Gastrocnemius medialis (tissue), 4 donors: ENCODE results near the gene AMPD1. TPM values are rescaled to one million over a fixed set of nuclear protein-coding genes. Genes with fewer than 3 reads are reported as not detected.

Experiments used
- ATAC-seq, 2 donors: fragments of 150-250 bp; one replicate each; pipeline ENCODE4 v1.9.1; 2016
- DNase-seq, 2 donors: peaks; one replicate each; pipeline ENCODE4 v3.0.0-alpha.2; 2019
- H3K27ac ChIP-seq, 4 donors: fragments of 200-600 bp; sonication (generic); 1 replicate in 1 of 4; 2 replicates in 3 of 4; pipeline ENCODE4 v1.5.1; 2016 to 2018; ENCODE audit warnings: mild to moderate bottlenecking in 2 of 4, moderate library complexity in 1 of 4
- H3K27me3 ChIP-seq, 3 donors: fragments of 200-600 bp; sonication (generic) in 2 of 3; 1 replicate in 1 of 3; 2 replicates in 2 of 3; pipeline versions ENCODE4 v1.5.1 to v1.6.0; 2016 to 2019; ENCODE audit warnings: mild to moderate bottlenecking in 1 of 3, moderate library complexity in 1 of 3
- H3K36me3 ChIP-seq, 2 donors: fragments of 200-600 bp; sonication (generic) in 1 of 2; one replicate each; pipeline ENCODE4 v1.5.1; 2017 to 2018
- H3K4me1 ChIP-seq, 2 donors: fragments of 200-600 bp; sonication (generic) in 1 of 2; one replicate each; pipeline ENCODE4 v1.5.1; 2016 to 2017; ENCODE audit warnings: mild to moderate bottlenecking in 2 of 2
- H3K4me3 ChIP-seq, 4 donors: fragments of 200-600 bp; sonication (generic) in 3 of 4; 1 replicate in 1 of 4; 2 replicates in 3 of 4; pipeline ENCODE4 v1.5.1; 2016 to 2019; ENCODE audit warnings: mild to moderate bottlenecking in 2 of 4
- H3K9me3 ChIP-seq, 3 donors: fragments of 200-600 bp; sonication (generic) in 2 of 3; 1 replicate in 1 of 3; 2 replicates in 2 of 3; pipeline ENCODE4 v1.5.1; 2016 to 2019
- CTCF ChIP-seq, 5 experiments: fragments of 450-650 bp in 3 of 5; fragments of 200-600 bp in 2 of 5; sonication (generic) in 2 of 5; IDR thresholded peaks in 4 of 5; conservative IDR thresholded peaks in 1 of 5; 1 replicate in 4 of 5; 2 replicates in 1 of 5; pipeline ENCODE4 v1.5.1; 2016 to 2019; ENCODE audit warnings: antibody characterized with exemption in 5 of 5, mild to moderate bottlenecking in 3 of 5, moderate library complexity in 3 of 5
- POLR2A ChIP-seq, 2 donors: fragments of 450-650 bp; IDR thresholded peaks; one replicate each; pipeline ENCODE4 v1.6.1; 2017; ENCODE audit warnings: antibody characterized with exemption in 2 of 2, mild to moderate bottlenecking in 2 of 2, moderate library complexity in 2 of 2
- in situ Hi-C, 4 donors: fragments of 200-750 bp; cut with MboI; loops; one replicate each; pipeline versions ENCODE4 v1.15.0 to v1.8.0; 2017; ENCODE audit warnings: low sequenced_read_pairs in 4 of 4
- intact Hi-C: fragments of 100-400 bp; cut with DNase I; formaldehyde crosslinking; loops from one replicate; pipeline ENCODE4 v1.15.1; 2023; ENCODE audit warnings: low total_unique reads
- total RNA-seq, 4 donors: library from RNA; depleted of rRNA; stranded (reverse); fragments of >200 nt; gene quantifications; one replicate each; pipeline versions ENCODE4 v1.1.0 to v1.2.3, GENCODE V29; 2016

Gene AMPD1
- total RNA-seq, 4 donors from 2014 or later, result 43.5 to 93.4 (median 68.1) TPM

GRCh38 chr1:114716304-114717170 is 21.2 kb upstream of the AMPD1 start, which contains the start of gene NRAS:
NRAS (minus strand) TSS chr1:114716771; CDS start chr1:114716160, 611 bp downstream.
- intact Hi-C loops, result no loop called here
- in situ Hi-C loops, result no loop called here
- no peaks in the 10 kb centered on the region for H3K27me3 ChIP-seq
- H3K4me1 ChIP-seq, result peaks cover 36 to 44% of the 10 kb centered on the region in 2 donors
- H3K9me3 ChIP-seq, result no peaks in the 10 kb centered on the region
- TF ChIP-seq CTCF (IDR thresholded peaks at IDR 0.05 in 4 of 5, conservative IDR thresholded peaks at IDR 0.05 in 1 of 5) (no peak), POLR2A (IDR thresholded peaks at IDR 0.05) (peak; percentile 40 to 51)
- peak within 1 kb of the TSS; percentile 84 to 93 (median 88) for H3K27ac ChIP-seq
- DNase-seq, result peak; percentile 76 to 88
- peak; percentile 73 to 84 for ATAC-seq
- H3K36me3 ChIP-seq, result peaks cover 0 to 73% of the 10 kb centered on the region in 2 donors
- peak within 1 kb of the TSS; percentile 58 to 76 (median 72) for H3K4me3 ChIP-seq

- DNase-seq (no peak), ATAC-seq (no peak)
- peaks cover 30 to 38% of the 10 kb centered on the region in 2 donors for H3K4me1 ChIP-seq
- H3K4me3 ChIP-seq, result peak overlapping the region; percentile 58 to 76 (median 72)
- TF ChIP-seq CTCF (IDR thresholded peaks at IDR 0.05 in 4 of 5, conservative IDR thresholded peaks at IDR 0.05 in 1 of 5), result no peak
- no peak for TF ChIP-seq POLR2A (IDR thresholded peaks at IDR 0.05)
- in situ Hi-C loops, result no loop called here
- peaks cover 0 to 72% of the 10 kb centered on the region in 2 donors for H3K36me3 ChIP-seq
- peak overlapping the region; percentile 84 to 93 (median 88) for H3K27ac ChIP-seq
- intact Hi-C loops, result no loop called here
- no peaks in the 10 kb centered on the region for H3K27me3 ChIP-seq
- H3K9me3 ChIP-seq, result no peaks in the 10 kb centered on the region
These were observed 20.6 kb upstream of the AMPD1 start for GRCh38 chr1:114715952-114716303.

- TF ChIP-seq CTCF (IDR thresholded peaks at IDR 0.05 in 4 of 5, conservative IDR thresholded peaks at IDR 0.05 in 1 of 5) (no peak), POLR2A (IDR thresholded peaks at IDR 0.05) (no peak)
- no peaks in the 10 kb centered on the region for H3K9me3 ChIP-seq
- H3K27ac ChIP-seq, result peak overlapping the region in 2 of 4 donors; percentile 22 to 47
- H3K27me3 ChIP-seq, result no peaks in the 10 kb centered on the region
- intact Hi-C loops, result no loop called here
- H3K4me1 ChIP-seq, result peaks cover 22 to 30% of the 10 kb centered on the region in 2 donors
- DNase-seq (no peak), ATAC-seq (no peak)
- H3K36me3 ChIP-seq, result peaks cover 0 to 70% of the 10 kb centered on the region in 2 donors
- no peak overlapping the region for H3K4me3 ChIP-seq
- in situ Hi-C loops, result no loop called here
These were observed 17.6 kb upstream of the AMPD1 start for GRCh38 chr1:114712977-114713376.

DNA sequence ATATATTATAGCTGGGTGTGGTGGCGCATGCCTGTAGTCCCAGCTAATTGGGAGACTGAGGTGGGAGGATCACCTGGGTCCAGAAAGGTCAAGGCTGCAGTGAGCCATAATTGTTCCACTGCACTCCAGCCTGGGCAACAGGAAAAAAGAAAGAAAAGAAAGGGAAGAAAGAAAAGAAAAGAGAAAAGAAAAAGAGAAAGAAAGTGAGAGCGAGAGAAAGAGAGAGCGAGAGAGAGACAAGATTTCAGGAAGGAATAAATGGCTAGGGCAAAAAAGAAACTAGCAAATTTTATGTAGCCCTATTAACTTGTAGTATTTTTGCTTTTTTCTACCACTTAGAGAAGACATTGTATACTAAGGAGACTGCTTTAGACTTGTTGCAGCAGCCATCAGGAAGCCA is 15.0 kb upstream of the AMPD1 start:
- H3K9me3 ChIP-seq, result no peaks in the 10 kb centered on the region
- intact Hi-C loops, result loop anchor here (2.0 kb wide), 1 partner anchor 16 kb away; no protein-coding TSS in a partner anchor
- no peak overlapping the region for H3K4me3 ChIP-seq
- no peaks in the 10 kb centered on the region for H3K27me3 ChIP-seq
- H3K4me1 ChIP-seq, result peaks cover 14 to 21% of the 10 kb centered on the region in 2 donors
- ATAC-seq (no peak), DNase-seq (no peak)
- no peak for TF ChIP-seq POLR2A (IDR thresholded peaks at IDR 0.05)
- no peak for TF ChIP-seq CTCF (IDR thresholded peaks at IDR 0.05 in 4 of 5, conservative IDR thresholded peaks at IDR 0.05 in 1 of 5)
- peak overlapping the region in 1 of 4 donors; percentile 28 for H3K27ac ChIP-seq
- in situ Hi-C loops, result no loop called here
- H3K36me3 ChIP-seq, result peaks cover 0 to 85% of the 10 kb centered on the region in 2 donors
